EL (cell line): Measurements from ENCODE around the gene C19orf47.

Experiments used
- DNase-seq: peaks from one replicate; pipeline ENCODE4 v3.0.0-alpha.2; 2016

The C19orf47 gene

DNA sequence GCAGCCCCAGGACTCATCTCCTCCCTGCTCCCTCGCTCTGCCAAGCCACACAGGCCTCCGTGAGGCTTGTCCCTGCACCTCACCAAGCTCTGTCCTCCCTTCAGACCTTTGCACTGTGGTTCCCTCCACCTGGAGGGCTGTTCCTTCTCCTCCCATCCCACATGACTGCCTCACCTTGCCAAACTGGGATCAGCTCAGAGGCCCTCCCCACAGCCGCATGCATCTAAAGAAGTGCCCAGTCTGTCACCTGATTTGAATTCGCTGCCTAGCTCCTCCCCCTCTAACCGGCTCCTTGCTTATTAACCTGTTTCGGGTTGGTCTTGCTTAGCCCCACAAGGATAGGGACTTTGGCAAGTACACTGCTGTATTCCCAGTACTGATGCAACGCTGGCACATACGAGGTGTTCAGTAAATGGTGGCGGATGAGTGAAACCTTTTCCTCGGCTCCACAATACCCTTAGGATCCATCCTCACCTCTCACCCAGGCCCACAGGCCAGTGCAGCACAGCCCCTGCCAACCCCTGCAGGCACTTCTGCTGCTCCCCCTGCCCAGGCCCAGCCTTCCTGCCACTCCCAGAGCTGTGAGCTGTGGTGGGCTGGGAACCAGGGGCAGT, 67.5 kb downstream of the C19orf47 start:
- no peak for DNase-seq

DNA sequence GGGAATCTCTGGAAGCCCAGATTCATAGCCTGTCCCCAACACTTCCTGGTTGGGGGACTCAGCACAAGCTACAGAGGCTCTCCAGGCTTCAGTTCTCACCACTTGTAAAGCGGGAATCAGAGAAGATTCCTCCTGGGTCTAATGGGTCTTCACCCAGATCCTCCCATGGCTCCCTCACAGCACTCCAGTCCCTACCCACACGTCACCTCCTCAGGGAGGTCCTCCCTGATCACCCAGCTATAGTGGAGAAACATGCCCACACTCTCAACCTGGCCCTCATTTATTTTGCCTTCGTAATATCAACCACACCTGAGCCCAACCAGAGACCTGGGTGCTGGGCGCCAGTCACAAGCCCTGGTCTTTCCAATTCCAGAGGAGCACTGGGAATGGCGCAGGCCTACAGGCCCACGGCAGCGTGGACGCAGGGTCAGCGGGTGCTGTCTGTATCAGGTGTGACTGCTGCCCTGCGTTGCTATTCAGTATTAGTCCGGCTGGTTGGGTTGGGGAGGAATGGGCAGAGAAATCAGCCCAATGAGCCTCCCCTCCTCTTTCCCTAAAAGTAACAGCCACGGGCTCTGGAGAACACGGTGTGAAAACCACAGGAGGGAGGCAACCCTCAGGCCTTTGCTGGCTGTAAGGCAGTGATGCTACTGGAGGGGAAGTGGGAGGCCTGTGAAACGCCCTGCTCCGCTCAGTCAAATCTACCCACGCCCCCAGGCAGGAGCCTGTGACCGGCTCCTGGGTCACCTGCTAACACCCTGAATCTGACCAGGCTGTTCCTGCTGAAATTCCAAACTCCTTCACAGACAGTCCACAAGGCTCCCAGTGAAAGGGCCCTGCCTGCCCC, 68.2 kb downstream of the C19orf47 start:
- DNase-seq: no peak

DNA sequence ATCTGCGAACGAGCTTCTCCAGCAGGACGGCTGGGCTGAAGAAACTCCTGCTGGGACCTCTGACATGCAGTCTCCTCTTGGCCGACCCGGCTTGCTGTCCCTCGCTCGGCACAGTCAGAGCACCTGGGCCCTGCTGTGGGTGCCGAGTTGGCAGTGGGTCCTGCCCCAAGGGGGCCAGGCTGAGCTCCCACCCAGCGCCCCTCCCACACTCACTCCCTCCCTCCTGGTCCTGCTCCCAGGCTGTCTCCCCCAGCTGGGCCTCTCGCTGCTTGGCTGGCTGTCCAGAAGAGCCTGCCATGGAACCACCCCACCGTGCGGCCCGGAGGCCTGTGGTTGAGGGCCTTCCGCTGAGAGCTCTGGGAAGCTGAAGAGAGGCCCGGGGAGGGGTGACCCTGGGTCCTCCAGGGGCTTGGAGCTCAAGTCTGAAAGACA, 69.1 kb downstream of the C19orf47 start:
- DNase-seq: no peak

DNA sequence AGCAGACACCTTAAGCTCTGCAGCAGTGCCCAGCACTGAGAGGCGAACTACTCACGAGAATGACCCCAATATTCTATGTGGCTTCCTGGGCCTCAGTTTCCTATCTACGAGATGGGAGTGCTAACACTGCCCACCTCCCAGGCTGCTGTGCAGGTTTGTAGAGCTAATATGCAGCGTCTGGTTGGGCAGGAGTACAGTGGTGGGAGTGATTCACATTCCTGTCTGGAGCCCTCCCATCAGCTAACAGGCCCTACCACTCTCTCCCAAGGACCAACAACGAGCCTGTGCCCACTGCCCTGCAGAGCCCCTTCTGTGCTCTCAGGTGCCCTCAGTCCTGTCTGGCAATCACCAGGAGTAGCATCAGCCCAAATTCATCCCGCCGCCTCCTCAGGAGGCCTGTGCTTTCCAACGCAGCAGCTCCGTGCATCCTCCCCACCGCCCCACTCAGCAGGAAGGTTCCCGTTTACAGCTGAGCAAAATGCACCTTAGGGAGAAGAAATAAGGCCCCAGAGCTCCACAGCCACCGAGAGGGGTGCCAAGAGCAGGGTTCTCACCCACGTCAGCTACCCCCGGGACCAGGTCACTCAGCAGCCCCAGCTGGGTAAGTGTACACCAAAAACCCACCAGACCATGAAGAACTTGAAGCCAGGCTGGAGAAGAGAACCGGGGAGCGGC, 69.7 kb downstream of the C19orf47 start:
- DNase-seq: no peak

DNA sequence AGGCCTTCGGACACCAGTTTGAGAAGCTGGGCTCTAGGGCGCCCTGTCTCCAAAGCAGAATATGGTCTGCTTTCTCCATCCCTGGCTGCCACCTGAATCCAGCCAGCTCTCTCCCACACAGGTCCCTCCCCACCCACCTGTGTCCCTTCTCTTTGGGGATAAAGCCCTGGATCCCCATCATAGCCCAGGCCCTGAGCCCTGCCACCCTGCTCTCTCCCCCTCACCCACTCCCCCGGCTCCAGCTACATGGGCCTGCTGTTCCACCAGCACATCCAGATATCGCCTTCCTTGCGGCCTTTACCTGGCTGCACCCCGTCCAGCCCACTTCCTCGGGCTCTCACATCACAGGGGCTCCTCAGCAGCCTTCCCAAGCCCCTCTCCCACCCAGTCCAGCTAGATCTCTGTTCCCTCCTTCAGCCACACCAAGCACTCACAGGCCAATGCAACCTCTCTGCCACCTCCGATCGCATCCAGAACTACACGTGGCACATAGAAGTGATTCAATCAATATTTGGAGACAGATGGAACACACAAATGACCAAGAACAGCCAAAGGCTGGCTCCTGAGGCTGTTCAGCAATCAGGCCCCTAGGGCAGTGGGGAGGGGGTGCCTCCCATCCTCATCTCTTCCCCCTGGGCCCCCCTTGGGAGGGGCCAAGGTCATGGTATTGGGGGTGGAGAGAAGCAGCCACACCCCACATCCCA, 70.7 kb downstream of the C19orf47 start:
- no peak for DNase-seq

DNA sequence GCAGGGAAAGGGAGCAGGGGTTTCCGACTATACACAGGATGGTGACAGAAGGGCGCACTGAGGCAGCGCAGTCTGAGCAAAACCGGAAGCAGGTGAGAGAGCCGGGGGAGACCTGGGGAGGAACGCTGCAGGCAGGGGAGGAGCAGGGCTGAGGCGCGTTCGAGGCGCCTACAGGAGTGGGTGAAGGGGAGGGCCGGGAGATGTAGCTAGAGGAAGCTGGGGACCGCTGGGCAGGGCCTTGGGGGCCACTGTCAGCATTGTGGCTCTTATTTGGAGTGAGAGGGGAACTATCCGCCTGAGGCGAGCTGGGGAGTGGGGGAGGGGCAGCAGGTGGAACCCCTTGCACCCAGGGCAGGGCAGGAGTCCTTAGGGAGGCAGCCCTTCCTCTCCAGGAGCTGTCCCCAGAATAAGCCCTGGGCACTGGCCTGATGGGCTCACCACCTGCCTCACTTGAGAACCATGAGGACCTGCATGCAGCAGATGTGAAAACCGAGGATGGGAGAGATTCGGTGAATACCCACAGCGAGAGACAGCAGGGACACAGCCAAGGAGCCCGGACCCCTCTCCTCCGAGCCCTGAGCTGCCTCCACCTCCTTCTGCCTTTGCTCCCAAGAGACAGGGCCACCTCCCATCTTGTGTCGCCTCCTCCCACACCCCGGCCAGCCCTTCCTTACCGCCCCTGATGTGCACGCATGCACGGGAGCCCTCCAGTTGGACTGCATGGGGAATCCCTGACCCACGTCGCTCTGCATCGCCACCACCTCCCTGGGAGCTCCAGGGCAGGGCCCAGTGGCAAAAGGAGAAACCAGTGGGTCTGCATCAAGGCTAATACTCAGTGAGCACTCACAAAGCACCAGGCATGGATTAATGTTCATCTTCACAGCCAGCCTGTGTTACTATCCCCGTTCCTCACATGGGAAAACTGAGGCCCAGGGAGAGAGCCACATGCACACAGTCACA, 73.3 kb downstream of the C19orf47 start:
- no peak for DNase-seq

DNA sequence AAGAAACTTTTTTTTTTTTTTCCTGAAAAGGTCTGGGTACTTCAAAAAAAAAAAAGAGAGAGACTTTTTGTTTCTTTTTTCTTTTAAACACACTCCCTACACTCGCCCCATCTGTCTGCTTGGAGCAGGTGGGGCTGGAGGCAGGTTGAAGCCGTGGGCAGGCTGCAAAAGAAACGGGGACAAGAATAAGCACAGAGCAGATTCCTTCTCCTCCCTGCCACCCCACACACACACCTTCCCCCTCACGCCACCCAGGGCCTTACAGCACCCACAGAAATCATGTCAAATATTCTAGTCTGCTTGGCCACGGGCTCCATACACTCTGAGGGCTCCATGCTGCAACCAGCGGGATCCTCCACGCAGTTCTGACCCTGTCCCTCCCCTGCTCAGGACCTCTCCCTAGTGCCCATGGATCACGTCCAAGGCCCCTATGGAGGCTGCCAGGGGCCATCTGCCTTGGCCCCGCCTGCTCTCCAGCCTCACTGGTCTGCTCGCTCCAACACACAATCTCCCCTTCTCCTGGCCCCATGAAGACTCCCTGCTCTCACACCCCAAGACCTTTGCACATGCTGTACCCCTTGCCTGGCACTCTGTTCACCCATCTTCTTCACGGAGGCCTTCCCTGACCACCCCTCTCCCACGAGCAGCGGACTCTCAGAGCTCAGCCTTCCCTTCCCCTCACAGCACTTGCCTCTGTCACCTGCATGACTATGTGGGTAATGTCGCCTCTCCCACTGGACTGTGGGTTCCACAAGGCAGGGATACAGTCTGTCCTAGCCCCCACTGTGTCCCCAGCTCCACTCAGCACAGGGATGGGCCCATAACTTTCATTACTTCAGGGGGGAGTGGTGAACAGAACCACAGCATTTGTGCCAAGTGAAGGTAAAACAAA, 74.5 kb downstream of the C19orf47 start:
- no peak for DNase-seq

DNA sequence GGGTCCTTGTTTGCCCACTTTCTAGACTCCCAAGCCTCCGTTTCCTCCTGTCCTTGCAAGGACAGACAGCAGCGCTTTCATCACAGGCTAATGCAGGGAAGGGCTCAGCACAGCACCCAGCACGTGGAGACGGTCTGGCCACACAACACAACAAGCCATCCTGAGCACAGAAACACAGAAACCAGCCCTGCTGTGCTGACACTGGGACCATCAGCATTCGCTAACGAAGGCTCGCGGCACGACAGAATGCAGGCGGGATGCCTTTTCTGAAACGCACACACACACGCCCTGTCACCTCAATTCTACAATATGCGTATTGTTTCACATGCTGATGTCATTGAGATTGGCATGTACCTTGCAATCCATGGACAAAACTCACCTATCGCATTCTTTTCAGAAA, 75.9 kb downstream of the C19orf47 start:
- no peak for DNase-seq

DNA sequence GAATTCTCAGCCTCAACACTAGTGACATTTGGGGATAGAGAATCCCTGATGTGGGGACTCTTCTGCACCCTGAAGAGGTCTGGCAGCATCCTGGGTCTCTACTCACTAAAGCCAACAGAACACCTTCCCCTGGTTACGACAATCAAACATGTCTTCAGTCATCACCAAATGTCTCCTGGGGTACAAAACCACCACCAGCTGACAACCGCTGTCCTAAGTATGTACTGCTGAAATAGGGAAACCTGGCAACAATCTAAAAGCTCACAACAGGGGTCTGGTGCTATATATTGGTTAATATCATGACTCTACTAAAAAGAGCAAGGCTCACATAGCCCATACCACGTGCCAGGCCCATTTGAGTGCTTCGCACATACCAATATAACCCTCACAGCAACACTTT, 76.5 kb downstream of the C19orf47 start:
- DNase-seq: no peak

DNA sequence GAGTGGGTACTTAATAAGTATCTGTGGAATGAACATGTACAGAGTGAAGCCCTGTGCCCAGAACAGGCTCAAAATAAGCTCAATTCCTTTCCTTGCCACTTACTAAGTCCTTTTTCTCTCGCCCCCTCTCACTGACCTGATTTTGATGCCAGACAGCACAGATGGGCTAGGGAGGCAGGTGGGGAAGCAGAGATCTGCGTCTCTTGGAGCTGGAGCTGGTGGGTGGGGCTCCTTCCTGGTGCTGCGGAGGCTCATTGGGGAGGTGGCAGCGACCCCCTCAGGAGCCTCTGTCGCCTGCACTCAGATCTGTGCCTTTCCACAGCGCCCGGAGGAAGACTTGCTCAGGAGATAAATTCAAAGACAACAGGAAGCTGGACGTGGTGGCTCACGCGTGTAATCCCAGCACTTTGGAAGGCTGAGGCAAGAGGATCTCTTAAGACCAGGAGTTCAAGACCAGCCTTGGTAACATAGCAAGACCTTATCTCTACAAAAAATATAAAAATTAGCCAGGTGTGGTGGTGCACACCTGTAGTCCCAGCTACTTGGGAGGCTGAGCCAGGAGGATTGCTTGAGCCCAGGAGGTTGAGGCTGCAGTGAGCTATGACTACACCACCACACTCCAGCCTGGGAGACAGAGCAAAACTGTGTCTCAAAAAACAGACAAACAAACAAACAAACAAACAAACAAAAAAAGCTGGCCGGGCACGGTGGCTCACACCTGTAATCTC, 77.7 kb downstream of the C19orf47 start:
- no peak for DNase-seq
